Loucy (cell line): ENCODE data around the gene GDF7.

ENCODE experiments used
- CTCF ChIP-seq: fragments of 200-600 bp; sonication (generic); conservative IDR thresholded peaks from 2 replicates; pipeline ENCODE4 v1.5.1; 2014; ENCODE audit warnings: mild to moderate bottlenecking, antibody characterized with exemption, low read length
- EZH2phosphoT487 ChIP-seq: fragments of 200-600 bp; IDR thresholded peaks from 2 replicates; pipeline ENCODE4 v1.6.1; 2018; ENCODE audit warnings: antibody characterized with exemption, mild to moderate bottlenecking, moderate library complexity, borderline replicate concordance

GRCh38 chr2:20706217-20706616 lies 39.3 kb downstream of the GDF7 start:
- TF ChIP-seq CTCF, result no peak
- no peak for TF ChIP-seq EZH2phosphoT487
